Fibroblast of lung (primary cell): ENCODE measurements around the gene CLEC11A.

Source experiments
- EZH2 ChIP-seq: IDR thresholded peaks from 2 replicates; pipeline ENCODE4 v1.5.1; 2012; ENCODE audit warnings: low read length, control low read depth, mild to moderate bottlenecking; ENCODE audit errors: missing control alignments
- TF ChIP-seq, protein P1 (sequence below), 2 donors: IDR thresholded peaks in 1 of 2; conservative IDR thresholded peaks in 1 of 2; 1 replicate in 1 of 2; 2 replicates in 1 of 2; pipeline ENCODE4 v1.5.1; 2011 to 2012; ENCODE audit warnings: low read length in 2 of 2, control low read depth in 1 of 2, inconsistent platforms in 1 of 2, low read depth in 1 of 2, mild to moderate bottlenecking in 1 of 2

GRCh38 chr19:50710094-50710493, 13.1 kb upstream of the CLEC11A start:
- TF ChIP-seq, protein P1, sequence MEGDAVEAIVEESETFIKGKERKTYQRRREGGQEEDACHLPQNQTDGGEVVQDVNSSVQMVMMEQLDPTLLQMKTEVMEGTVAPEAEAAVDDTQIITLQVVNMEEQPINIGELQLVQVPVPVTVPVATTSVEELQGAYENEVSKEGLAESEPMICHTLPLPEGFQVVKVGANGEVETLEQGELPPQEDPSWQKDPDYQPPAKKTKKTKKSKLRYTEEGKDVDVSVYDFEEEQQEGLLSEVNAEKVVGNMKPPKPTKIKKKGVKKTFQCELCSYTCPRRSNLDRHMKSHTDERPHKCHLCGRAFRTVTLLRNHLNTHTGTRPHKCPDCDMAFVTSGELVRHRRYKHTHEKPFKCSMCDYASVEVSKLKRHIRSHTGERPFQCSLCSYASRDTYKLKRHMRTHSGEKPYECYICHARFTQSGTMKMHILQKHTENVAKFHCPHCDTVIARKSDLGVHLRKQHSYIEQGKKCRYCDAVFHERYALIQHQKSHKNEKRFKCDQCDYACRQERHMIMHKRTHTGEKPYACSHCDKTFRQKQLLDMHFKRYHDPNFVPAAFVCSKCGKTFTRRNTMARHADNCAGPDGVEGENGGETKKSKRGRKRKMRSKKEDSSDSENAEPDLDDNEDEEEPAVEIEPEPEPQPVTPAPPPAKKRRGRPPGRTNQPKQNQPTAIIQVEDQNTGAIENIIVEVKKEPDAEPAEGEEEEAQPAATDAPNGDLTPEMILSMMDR (conservative IDR thresholded peaks at IDR 0.05 in 1 of 2, IDR thresholded peaks at IDR 0.05 in 1 of 2; ENCODE audit: low read depth in 1 of 2, low read length in 2 of 2), result peak in 1 of 2 donors; percentile 9
- TF ChIP-seq EZH2, result no peak
